HEK293T (cell line): Measurements from ENCODE around the gene KLF15.

Experiments used
- CTCF ChIA-PET: fragments of 350-600 bp; formaldehyde crosslinking; extraction: SDS; loops from one replicate; lab custom pipeline; 2021; ENCODE audit warnings: antibody characterized with exemption, inconsistent platforms; lab: Yijun Ruan, JAX
- POLR2A ChIA-PET: fragments of 350-600 bp; formaldehyde crosslinking; extraction: SDS; loops from one replicate; lab custom pipeline; 2020; ENCODE audit warnings: antibody characterized with exemption, inconsistent platforms; lab: Yijun Ruan, JAX
- DNase-seq: peaks from one replicate; pipeline ENCODE4 v3.0.0; 2012; ENCODE audit warnings: mixed read lengths; ENCODE audit errors: extremely low spot score
- ARNT ChIP-seq: fragments of 450-650 bp; IDR thresholded peaks from 2 replicates; pipeline ENCODE4 v1.6.1; 2017; ENCODE audit warnings: mild to moderate bottlenecking
- BHLHE40 ChIP-seq: fragments of 450-650 bp; IDR thresholded peaks from 2 replicates; pipeline ENCODE4 v1.6.1; 2016; ENCODE audit warnings: mild to moderate bottlenecking, moderate library complexity, borderline replicate concordance
- CTBP1 ChIP-seq: fragments of 450-650 bp; IDR thresholded peaks from 2 replicates; pipeline ENCODE4 v1.6.1; 2016; ENCODE audit warnings: borderline replicate concordance
- ELF4 ChIP-seq: fragments of 450-650 bp; IDR thresholded peaks from 2 replicates; pipeline ENCODE4 v1.6.1; 2017; ENCODE audit warnings: antibody characterized with exemption
- FOXA1 ChIP-seq: fragments of 450-650 bp; IDR thresholded peaks from 2 replicates; pipeline ENCODE4 v1.6.1; 2016; ENCODE audit warnings: mild to moderate bottlenecking
- FOXK2 ChIP-seq: fragments of 450-650 bp; IDR thresholded peaks from 2 replicates; pipeline ENCODE4 v1.6.1; 2016; ENCODE audit warnings: mild to moderate bottlenecking
- FOXM1 ChIP-seq: fragments of 450-650 bp; IDR thresholded peaks from 2 replicates; pipeline ENCODE4 v1.6.1; 2017; ENCODE audit warnings: mild to moderate bottlenecking, borderline replicate concordance
- HDGF ChIP-seq: fragments of 450-650 bp; IDR thresholded peaks from 2 replicates; pipeline ENCODE4 v1.6.1; 2017; ENCODE audit warnings: antibody characterized with exemption, borderline replicate concordance
- L3MBTL2 ChIP-seq: fragments of 450-650 bp; conservative IDR thresholded peaks from 2 replicates; pipeline ENCODE4 v1.6.1; 2016; ENCODE audit warnings: mild to moderate bottlenecking
- LEF1 ChIP-seq: fragments of 450-650 bp; IDR thresholded peaks from 2 replicates; pipeline ENCODE4 v1.6.1; 2017; ENCODE audit warnings: mild to moderate bottlenecking, borderline replicate concordance
- NFRKB ChIP-seq: fragments of 450-650 bp; IDR thresholded peaks from 2 replicates; pipeline ENCODE4 v1.6.1; 2016; ENCODE audit warnings: mild to moderate bottlenecking, moderate library complexity
- PKNOX1 ChIP-seq: fragments of 450-650 bp; IDR thresholded peaks from 2 replicates; pipeline ENCODE4 v1.6.1; 2016
- SP1 ChIP-seq: fragments of 450-650 bp; IDR thresholded peaks from 2 replicates; pipeline ENCODE4 v1.6.1; 2017
- SUZ12 ChIP-seq: fragments of 450-650 bp; IDR thresholded peaks from 2 replicates; pipeline ENCODE4 v1.6.1; 2016; ENCODE audit warnings: mild to moderate bottlenecking
- TARDBP ChIP-seq: fragments of 450-650 bp; IDR thresholded peaks from 2 replicates; pipeline ENCODE4 v1.6.1; 2016
- ZNF384 ChIP-seq: fragments of 450-650 bp; IDR thresholded peaks from 2 replicates; pipeline ENCODE4 v1.6.1; 2016

The KLF15 gene

GRCh38 chr3:126317029-126317996, 39.9 kb downstream of the KLF15 start:
- DNase-seq, result no peak
- POLR2A ChIA-PET, result no interaction called here
- TF ChIP-seq BHLHE40, result no peak
- TF ChIP-seq FOXA1, result no peak
- no peak for TF ChIP-seq ZNF384
- no peak for TF ChIP-seq SP1
- TF ChIP-seq HDGF, result no peak
- no peak for TF ChIP-seq ARNT
- TF ChIP-seq FOXK2, result no peak
- CTCF ChIA-PET, result no interaction called here

GRCh38 chr3:126316501-126316939, 40.7 kb downstream of the KLF15 start:
- no peak for DNase-seq
- CTCF ChIA-PET, result no interaction called here
- POLR2A ChIA-PET, result no interaction called here
- TF ChIP-seq FOXK2 (no peak), ELF4 (no peak)

GRCh38 chr3:126316031-126316461, 41.2 kb downstream of the KLF15 start:
- ChIA-PET CTCF (no interaction called here), POLR2A (no interaction called here)
- TF ChIP-seq HDGF (no peak), FOXK2 (no peak), CTBP1 (no peak), ELF4 (no peak), FOXA1 (no peak), FOXM1 (no peak), SUZ12 (no peak), LEF1 (no peak), ZNF384 (no peak), PKNOX1 (no peak), BHLHE40 (no peak), NFRKB (no peak), TARDBP (no peak), SP1 (no peak), ARNT (no peak), L3MBTL2 (no peak)
- DNase-seq, result no peak

GRCh38 chr3:126314790-126315658, 42.2 kb downstream of the KLF15 start:
- ChIA-PET POLR2A (no interaction called here), CTCF (no interaction called here)
- TF ChIP-seq SUZ12 (no peak), SP1 (no peak), NFRKB (no peak), ARNT (no peak), ZNF384 (no peak), L3MBTL2 (no peak), ELF4 (no peak), TARDBP (no peak), HDGF (no peak), PKNOX1 (no peak), LEF1 (no peak), FOXA1 (no peak), FOXM1 (no peak), BHLHE40 (no peak), CTBP1 (no peak), FOXK2 (no peak)
- no peak for DNase-seq

- no peak for DNase-seq
- TF ChIP-seq ZNF384 (no peak), LEF1 (no peak), FOXK2 (no peak), ARNT (no peak), SUZ12 (no peak), FOXA1 (no peak), FOXM1 (no peak), ELF4 (no peak), BHLHE40 (no peak), SP1 (no peak), CTBP1 (no peak)
- ChIA-PET CTCF (no interaction called here), POLR2A (no interaction called here)
Measured at GRCh38 chr3:126314305-126314789, 42.9 kb downstream of the KLF15 start.

- POLR2A ChIA-PET, result no interaction called here
- TF ChIP-seq HDGF (no peak), FOXK2 (no peak)
- no peak for DNase-seq
- CTCF ChIA-PET, result no interaction called here
Measured at GRCh38 chr3:126313580-126314304, 43.5 kb downstream of the KLF15 start.
